Gastroesophageal sphincter (tissue), 4 donors: ENCODE results near the gene PRKN. TPM values are rescaled to one million over a fixed set of nuclear protein-coding genes. Genes with fewer than 3 reads are reported as not detected.

Experiments used
- ATAC-seq: fragments of 150-250 bp; one replicate; pipeline ENCODE4 v1.9.1; 2016; ENCODE audit warnings: mild to moderate bottlenecking, moderate library complexity
- H3K27ac ChIP-seq, 4 donors: fragments of 200-600 bp; sonication (generic) in 3 of 4; 1 replicate in 3 of 4; 2 replicates in 1 of 4; pipeline ENCODE4 v1.5.1; 2016 to 2019
- H3K27me3 ChIP-seq: fragments of 200-600 bp; sonication (generic); one replicate; pipeline ENCODE4 v1.5.1; 2019
- H3K36me3 ChIP-seq, 2 donors: fragments of 200-600 bp; sonication (generic); one replicate each; pipeline ENCODE4 v1.5.1; 2019; ENCODE audit warnings: control low read depth in 1 of 2
- H3K4me1 ChIP-seq, 3 donors: fragments of 200-600 bp; sonication (generic); 1 replicate in 2 of 3; 2 replicates in 1 of 3; pipeline ENCODE4 v1.5.1; 2016 to 2019; ENCODE audit warnings: control low read depth in 2 of 3
- H3K4me3 ChIP-seq, 2 donors: fragments of 200-600 bp; sonication (generic); one replicate each; pipeline ENCODE4 v1.5.1; 2019; ENCODE audit warnings: mild to moderate bottlenecking in 1 of 2, moderate library complexity in 1 of 2
- H3K9me3 ChIP-seq, 3 donors: fragments of 200-600 bp; sonication (generic); one replicate each; pipeline ENCODE4 v1.5.1; 2017 to 2019; ENCODE audit warnings: control low read depth in 2 of 3
- EP300 ChIP-seq: sonication (generic); formaldehyde crosslinking; IDR thresholded peaks from one replicate; pipeline ENCODE4 v1.6.1; 2017; ENCODE audit warnings: antibody characterized with exemption, mild to moderate bottlenecking
- POLR2A ChIP-seq, 2 donors: fragments of 450-650 bp; IDR thresholded peaks; one replicate each; pipeline ENCODE4 v1.6.1; 2017; ENCODE audit warnings: antibody characterized with exemption in 2 of 2, mild to moderate bottlenecking in 2 of 2, moderate library complexity in 1 of 2
- POLR2AphosphoS5 ChIP-seq: sonication (generic); formaldehyde crosslinking; IDR thresholded peaks from one replicate; pipeline ENCODE4 v1.6.1; 2017; ENCODE audit warnings: antibody characterized with exemption
- WGBS, 2 donors: methylation state at CpG; one replicate each; pipeline ENCODE4 v1.1.5; 2018; ENCODE audit warnings: low coverage in 1 of 2; 5-methylcytosine and 5-hydroxymethylcytosine counted together
- total RNA-seq, 4 donors: library from RNA; depleted of rRNA; stranded (reverse); fragments of >200 nt; gene quantifications; one replicate each; pipeline ENCODE4 v1.1.0, GENCODE V29; 2016
- TF ChIP-seq, protein P1 (sequence below), 4 experiments: fragments of 200-600 bp in 2 of 4; fragments of 450-650 bp in 2 of 4; sonication (generic) in 1 of 4; IDR thresholded peaks; one replicate each; pipeline ENCODE4 v1.5.1; 2017 to 2019; ENCODE audit warnings: antibody characterized with exemption in 4 of 4, mild to moderate bottlenecking in 2 of 4, moderate library complexity in 2 of 4

Gene PRKN
- total RNA-seq, 4 donors from 2014 or later = 8.4 to 58.6 (median 25.8) TPM

DNA sequence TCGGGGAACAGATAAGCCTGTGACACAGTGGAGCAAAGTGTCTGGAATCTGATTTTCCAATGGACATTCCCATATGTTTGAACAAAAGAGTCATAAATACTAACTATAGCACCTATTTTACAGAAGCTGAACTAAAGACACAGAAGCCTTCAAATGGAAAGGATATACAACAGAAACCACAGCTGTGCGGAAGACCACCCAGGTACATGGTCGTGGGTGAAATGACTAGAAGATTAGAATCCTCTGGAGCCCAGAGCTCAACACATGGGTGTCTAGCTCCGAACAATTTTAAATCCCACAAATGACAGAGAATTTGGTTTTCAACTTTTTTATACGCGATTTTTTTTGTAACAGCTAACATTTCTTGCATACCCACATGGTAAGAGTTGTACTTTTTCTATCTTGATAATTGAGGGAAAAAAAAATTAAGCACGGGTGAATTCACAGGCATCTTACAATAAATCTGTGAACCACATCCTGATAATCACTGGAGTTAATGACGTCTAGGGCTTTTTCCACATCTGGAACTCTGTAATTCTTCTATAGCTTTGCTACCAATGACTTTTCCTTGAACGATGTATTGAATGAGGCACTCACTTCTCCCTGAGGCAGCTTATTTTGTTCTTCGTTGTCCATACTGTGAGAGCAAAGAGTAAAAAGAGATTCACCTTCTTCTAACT, 1182.6 kb downstream of the PRKN start:
- H3K27ac ChIP-seq = no peak overlapping the region
- no peak for TF ChIP-seq EP300
- TF ChIP-seq POLR2A (IDR thresholded peaks at IDR 0.05) = no peak
- TF ChIP-seq, protein P1, sequence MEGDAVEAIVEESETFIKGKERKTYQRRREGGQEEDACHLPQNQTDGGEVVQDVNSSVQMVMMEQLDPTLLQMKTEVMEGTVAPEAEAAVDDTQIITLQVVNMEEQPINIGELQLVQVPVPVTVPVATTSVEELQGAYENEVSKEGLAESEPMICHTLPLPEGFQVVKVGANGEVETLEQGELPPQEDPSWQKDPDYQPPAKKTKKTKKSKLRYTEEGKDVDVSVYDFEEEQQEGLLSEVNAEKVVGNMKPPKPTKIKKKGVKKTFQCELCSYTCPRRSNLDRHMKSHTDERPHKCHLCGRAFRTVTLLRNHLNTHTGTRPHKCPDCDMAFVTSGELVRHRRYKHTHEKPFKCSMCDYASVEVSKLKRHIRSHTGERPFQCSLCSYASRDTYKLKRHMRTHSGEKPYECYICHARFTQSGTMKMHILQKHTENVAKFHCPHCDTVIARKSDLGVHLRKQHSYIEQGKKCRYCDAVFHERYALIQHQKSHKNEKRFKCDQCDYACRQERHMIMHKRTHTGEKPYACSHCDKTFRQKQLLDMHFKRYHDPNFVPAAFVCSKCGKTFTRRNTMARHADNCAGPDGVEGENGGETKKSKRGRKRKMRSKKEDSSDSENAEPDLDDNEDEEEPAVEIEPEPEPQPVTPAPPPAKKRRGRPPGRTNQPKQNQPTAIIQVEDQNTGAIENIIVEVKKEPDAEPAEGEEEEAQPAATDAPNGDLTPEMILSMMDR (IDR thresholded peaks at IDR 0.05) = no peak
- TF ChIP-seq POLR2AphosphoS5 = no peak
- no peak overlapping the region for H3K4me3 ChIP-seq
- peaks cover 0 to 16% (median 0%) of the 10 kb centered on the region in 3 donors for H3K4me1 ChIP-seq
- ATAC-seq = no peak
- H3K36me3 ChIP-seq = no peaks in the 10 kb centered on the region
- WGBS, 2 donors = 81 to 91% methylated on average over 10 of the region's 10 CpGs
- no peaks in the 10 kb centered on the region for H3K27me3 ChIP-seq
- no peaks in the 10 kb centered on the region for H3K9me3 ChIP-seq

DNA sequence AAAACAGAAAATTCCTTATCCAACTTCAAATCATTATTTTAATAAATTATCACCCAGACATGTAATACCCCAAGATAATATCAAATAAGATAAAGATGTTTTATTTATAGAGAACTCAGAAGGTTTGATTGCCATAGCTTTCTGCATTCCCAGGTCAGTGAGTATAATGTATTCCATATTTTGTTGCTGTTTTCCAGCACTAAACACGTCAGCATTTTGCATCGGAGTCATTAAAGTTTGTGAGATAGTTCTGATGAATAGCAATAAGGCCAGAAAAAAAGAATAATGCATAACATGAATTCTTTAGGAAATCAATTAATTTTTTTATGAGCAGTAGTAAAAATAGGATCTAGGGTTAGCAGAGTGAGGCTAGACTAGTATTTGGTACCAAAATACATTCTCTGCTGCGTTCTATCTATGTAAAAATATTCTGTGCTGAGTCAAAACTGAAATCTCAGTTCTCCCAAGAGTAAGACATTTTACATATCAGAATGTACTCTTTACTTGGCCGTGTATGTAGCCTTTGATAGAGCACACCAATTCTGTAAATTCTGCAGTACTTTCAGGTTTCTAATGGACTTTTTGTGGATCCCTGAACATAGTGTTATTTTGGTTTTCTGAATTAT, 1183.8 kb downstream of the PRKN start:
- no peaks in the 10 kb centered on the region for H3K9me3 ChIP-seq
- H3K4me3 ChIP-seq = no peak overlapping the region
- no peak for ATAC-seq
- H3K27me3 ChIP-seq = no peaks in the 10 kb centered on the region
- H3K27ac ChIP-seq = no peak overlapping the region
- 69 to 80% methylated on average over 4 of the region's 4 CpGs for WGBS, 2 donors
- H3K36me3 ChIP-seq = no peaks in the 10 kb centered on the region
- peaks cover 0 to 14% (median 0%) of the 10 kb centered on the region in 3 donors for H3K4me1 ChIP-seq
- TF ChIP-seq POLR2A (IDR thresholded peaks at IDR 0.05) = no peak
- no peak for TF ChIP-seq POLR2AphosphoS5
- TF ChIP-seq, protein P1 (IDR thresholded peaks at IDR 0.05) = no peak
- no peak for TF ChIP-seq EP300

DNA sequence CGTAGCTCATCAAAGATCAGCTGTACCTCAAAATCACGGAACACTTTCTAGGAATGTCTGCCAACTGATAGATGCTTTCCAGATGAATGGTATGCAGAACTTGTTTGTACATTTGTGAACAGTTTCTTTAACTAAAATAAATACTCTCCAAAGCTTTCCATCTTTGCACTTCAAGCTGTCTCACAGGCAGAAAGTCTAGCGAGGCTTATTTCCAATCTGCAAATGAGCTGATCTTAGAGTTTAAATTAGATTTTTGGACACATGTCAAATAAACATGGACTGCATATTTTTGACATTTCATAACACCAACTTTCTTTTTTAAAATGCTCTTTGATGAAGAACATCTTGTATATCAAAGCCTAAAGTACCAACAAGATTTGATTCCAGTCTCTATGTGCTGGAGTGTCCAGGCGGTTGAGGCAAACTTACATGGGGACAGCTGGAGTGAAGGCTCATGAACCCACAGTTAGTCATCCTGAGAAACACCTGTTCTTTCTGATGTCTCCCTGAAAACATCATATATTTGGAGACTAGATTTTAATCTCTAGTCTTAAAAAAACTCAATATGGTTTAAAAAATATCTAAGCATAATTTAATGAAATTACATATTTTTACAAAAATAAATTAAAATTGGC, 1185.1 kb downstream of the PRKN start:
- ATAC-seq = no peak
- Histone ChIP-seq H3K4me1 (peaks cover 0 to under 1% (median 0%) of the 10 kb centered on the region in 3 donors), H3K36me3 (no peaks in the 10 kb centered on the region), H3K9me3 (no peaks in the 10 kb centered on the region), H3K4me3 (no peak overlapping the region), H3K27ac (no peak overlapping the region), H3K27me3 (no peaks in the 10 kb centered on the region)
- 49 to 64% methylated on average over 4 of the region's 4 CpGs for WGBS, 2 donors
- TF ChIP-seq EP300 (no peak), POLR2A (IDR thresholded peaks at IDR 0.05) (no peak), POLR2AphosphoS5 (no peak)
- TF ChIP-seq, protein P1 (IDR thresholded peaks at IDR 0.05) = no peak

DNA sequence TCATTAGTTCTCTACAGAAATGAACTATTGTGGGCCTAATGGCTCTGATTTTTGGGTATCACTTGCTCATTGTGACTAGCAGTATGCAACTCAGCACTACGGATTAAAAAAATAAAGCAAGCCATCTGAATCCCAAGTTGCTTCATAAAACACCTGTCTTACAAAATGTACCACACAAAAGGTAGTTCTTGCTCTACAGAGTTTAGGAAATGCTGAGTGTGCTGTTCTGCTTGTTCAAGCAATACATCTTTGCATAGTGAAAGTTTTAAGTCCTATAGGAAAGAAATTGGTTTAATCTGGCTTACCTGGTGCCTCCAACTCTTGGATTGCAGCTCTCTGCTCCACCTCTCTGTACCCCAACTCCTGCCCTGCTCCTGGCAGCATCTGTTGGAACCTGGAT, 1187.0 kb downstream of the PRKN start:
- H3K4me3 ChIP-seq = no peak overlapping the region
- no peaks in the 10 kb centered on the region for H3K36me3 ChIP-seq
- H3K9me3 ChIP-seq = no peaks in the 10 kb centered on the region
- WGBS, 2 donors = 89 to 100% methylated on average over 1 of the region's 1 CpG
- no peaks in the 10 kb centered on the region for H3K4me1 ChIP-seq
- no peaks in the 10 kb centered on the region for H3K27me3 ChIP-seq
- no peak for ATAC-seq
- H3K27ac ChIP-seq = no peak overlapping the region
- TF ChIP-seq, protein P1 (IDR thresholded peaks at IDR 0.05) = no peak
- TF ChIP-seq POLR2A (IDR thresholded peaks at IDR 0.05) (no peak), POLR2AphosphoS5 (no peak), EP300 (no peak)
